Measurements from ENCODE around the gene NAV2. TPM values are rescaled to one million over a fixed set of nuclear protein-coding genes. Genes with fewer than 3 reads are reported as not detected.

Gene NAV2
- total RNA-seq, 4 donors from 2014 or later, result 9.1 to 34.7 (median 22.2) TPM

GRCh38 chr11:19931771-19932369 lies 219.2 kb downstream of the NAV2 start:
- Histone ChIP-seq H3K4me3 (no peak overlapping the region), H3K4me1 (peaks cover 3% of the 10 kb centered on the region), H3K9me3 (no peaks in the 10 kb centered on the region), H3K27ac (no peak overlapping the region), H3K27me3 (no peaks in the 10 kb centered on the region), H3K36me3 (peaks cover 17% of the 10 kb centered on the region)
- DNase-seq (ENCODE audit: low spot score in 2 of 2), result no peak
- TF ChIP-seq EP300 (IDR thresholded peaks at IDR 0.05) (no peak), CTCF (IDR thresholded peaks at IDR 0.05) (no peak), POLR2AphosphoS5 (IDR thresholded peaks at IDR 0.05) (no peak), POLR2A (IDR thresholded peaks at IDR 0.05) (no peak)
- WGBS, result 52% methylated on average over 7 of the region's 7 CpGs

GRCh38 chr11:19933132-19933735 lies 220.6 kb downstream of the NAV2 start:
- 87% methylated on average over 18 of the region's 20 CpGs for WGBS
- no peaks in the 10 kb centered on the region for H3K27me3 ChIP-seq
- no peak for TF ChIP-seq POLR2A (IDR thresholded peaks at IDR 0.05)
- TF ChIP-seq EP300 (IDR thresholded peaks at IDR 0.05), result no peak
- no peak for TF ChIP-seq POLR2AphosphoS5 (IDR thresholded peaks at IDR 0.05)
- TF ChIP-seq CTCF (IDR thresholded peaks at IDR 0.05), result no peak
- peaks cover 17% of the 10 kb centered on the region for H3K36me3 ChIP-seq
- H3K4me3 ChIP-seq, result no peak overlapping the region
- no peak overlapping the region for H3K27ac ChIP-seq
- H3K4me1 ChIP-seq, result peaks cover 3% of the 10 kb centered on the region
- no peaks in the 10 kb centered on the region for H3K9me3 ChIP-seq
- DNase-seq (ENCODE audit: low spot score in 2 of 2), result no peak

DNA sequence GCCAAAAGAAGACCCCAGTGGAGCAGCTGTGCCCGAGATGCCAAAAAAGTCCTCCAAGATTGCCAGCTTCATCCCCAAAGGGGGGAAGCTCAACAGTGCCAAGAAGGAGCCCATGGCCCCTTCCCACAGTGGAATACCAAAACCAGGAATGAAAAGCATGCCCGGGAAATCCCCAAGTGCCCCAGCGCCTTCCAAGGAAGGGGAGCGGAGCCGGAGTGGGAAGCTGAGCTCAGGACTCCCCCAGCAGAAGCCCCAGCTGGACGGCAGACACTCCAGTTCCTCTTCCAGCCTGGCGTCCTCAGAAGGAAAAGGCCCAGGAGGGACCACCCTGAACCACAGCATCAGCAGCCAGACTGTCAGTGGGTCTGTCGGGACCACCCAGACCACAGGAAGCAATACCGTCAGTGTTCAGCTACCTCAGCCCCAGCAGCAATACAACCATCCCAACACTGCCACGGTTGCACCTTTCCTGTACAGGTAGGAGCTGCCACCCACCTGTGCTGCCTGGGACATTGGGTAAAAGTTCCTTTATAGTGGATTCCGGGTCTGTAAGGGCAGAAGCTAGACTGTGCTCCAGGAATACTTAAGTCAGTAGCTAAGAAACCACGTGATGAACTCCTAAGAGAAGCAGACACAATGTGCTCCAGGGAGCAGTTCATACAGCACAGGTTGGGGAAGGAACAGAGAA lies 221.3 kb downstream of the NAV2 start:
- Histone ChIP-seq H3K27ac (no peak overlapping the region), H3K36me3 (peaks cover 17% of the 10 kb centered on the region), H3K4me3 (no peak overlapping the region), H3K4me1 (peaks cover 5% of the 10 kb centered on the region), H3K27me3 (no peaks in the 10 kb centered on the region), H3K9me3 (no peaks in the 10 kb centered on the region)
- WGBS, result 71% methylated on average over 10 of the region's 12 CpGs
- TF ChIP-seq EP300 (IDR thresholded peaks at IDR 0.05) (no peak), CTCF (IDR thresholded peaks at IDR 0.05) (no peak), POLR2AphosphoS5 (IDR thresholded peaks at IDR 0.05) (no peak), POLR2A (IDR thresholded peaks at IDR 0.05) (no peak)
- no peak for DNase-seq (ENCODE audit: low spot score in 2 of 2)

DNA sequence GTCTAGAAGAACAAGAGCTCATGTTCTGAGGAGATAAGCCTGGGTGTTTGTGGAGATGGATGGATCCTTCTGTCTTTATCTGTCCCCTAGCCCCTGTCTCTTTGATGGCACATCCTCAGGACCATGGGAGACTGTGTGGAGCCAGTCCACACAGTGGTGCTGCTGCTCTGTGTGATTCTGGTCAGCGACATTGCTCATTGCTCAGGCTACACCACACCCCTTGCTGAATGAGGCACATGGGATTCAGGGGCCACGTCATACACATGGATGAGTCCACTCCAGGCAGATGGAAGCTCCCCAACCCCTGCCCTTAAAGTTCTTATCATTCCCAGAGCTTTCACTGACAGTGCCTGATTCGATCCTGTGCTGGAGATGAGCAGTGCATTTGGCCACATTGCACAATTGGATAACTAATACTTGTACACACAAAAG lies 222.2 kb downstream of the NAV2 start:
- TF ChIP-seq POLR2A (IDR thresholded peaks at IDR 0.05), result no peak
- TF ChIP-seq CTCF (IDR thresholded peaks at IDR 0.05), result no peak
- no peak for TF ChIP-seq EP300 (IDR thresholded peaks at IDR 0.05)
- TF ChIP-seq POLR2AphosphoS5 (IDR thresholded peaks at IDR 0.05), result no peak
- WGBS, result 94% methylated on average over 3 of the region's 3 CpGs
- DNase-seq (ENCODE audit: low spot score in 2 of 2), result no peak
- Histone ChIP-seq H3K27ac (no peak overlapping the region), H3K27me3 (no peaks in the 10 kb centered on the region), H3K9me3 (no peaks in the 10 kb centered on the region), H3K4me3 (no peak overlapping the region), H3K4me1 (peaks cover 5% of the 10 kb centered on the region), H3K36me3 (peaks cover 17% of the 10 kb centered on the region)

DNA sequence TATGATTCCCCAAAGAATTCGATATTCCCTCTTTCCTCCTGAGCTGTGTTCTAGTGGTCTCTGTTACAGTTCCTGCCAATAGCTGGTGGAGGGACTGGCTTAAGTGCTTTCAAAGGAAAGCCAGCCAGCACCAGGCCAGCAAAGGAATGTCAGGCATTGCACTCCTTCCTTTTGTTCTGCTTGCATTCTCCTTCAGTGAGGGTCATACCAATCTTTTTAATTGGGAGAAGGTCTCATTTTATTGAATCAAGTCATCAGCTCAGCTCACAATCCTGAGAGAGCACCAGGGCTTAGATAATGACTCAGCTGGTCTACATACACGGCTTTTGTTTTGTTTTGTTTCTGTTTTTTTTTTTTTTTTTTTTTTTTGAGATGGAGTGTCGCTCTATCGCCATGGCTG lies 222.9 kb downstream of the NAV2 start:
- 77% methylated on average over 4 of the region's 4 CpGs for WGBS
- no peak overlapping the region for H3K27ac ChIP-seq
- no peak for DNase-seq (ENCODE audit: low spot score in 2 of 2)
- H3K27me3 ChIP-seq, result no peaks in the 10 kb centered on the region
- TF ChIP-seq POLR2A (IDR thresholded peaks at IDR 0.05), result no peak
- no peak for TF ChIP-seq POLR2AphosphoS5 (IDR thresholded peaks at IDR 0.05)
- TF ChIP-seq CTCF (IDR thresholded peaks at IDR 0.05), result no peak
- no peak for TF ChIP-seq EP300 (IDR thresholded peaks at IDR 0.05)
- peaks cover 17% of the 10 kb centered on the region for H3K36me3 ChIP-seq
- H3K4me1 ChIP-seq, result peaks cover 5% of the 10 kb centered on the region
- H3K9me3 ChIP-seq, result no peaks in the 10 kb centered on the region
- H3K4me3 ChIP-seq, result no peak overlapping the region
